Calu3 (cell line): ENCODE measurements around the gene LENG1. TPM values are rescaled to one million over a fixed set of nuclear protein-coding genes. Genes with fewer than 3 reads are reported as not detected.

Source experiments
- BruUV-seq: library from RNA; stranded (reverse); fragments of 400-500 nt; replicated peaks from 2 replicates; lab custom pipeline; 2021; lab: Mats Ljungman, UMichigan
- CTCF ChIA-PET: fragments of 300-600 bp; sonication (Branson Sonifier 250); formaldehyde crosslinking; loops from one replicate; lab custom pipeline; 2022; ENCODE audit warnings: antibody characterized with exemption; lab: Charles Lee
- DNase-seq: peaks from one replicate; pipeline ENCODE4 v3.0.0; 2022
- H3K27ac Mint-ChIP-seq: one replicate; pipeline ENCODE4 v1.8.0; 2022; ENCODE audit warnings: mixed read lengths; ENCODE audit not compliant: unreplicated experiment
- H3K27me3 Mint-ChIP-seq: one replicate; pipeline ENCODE4 v1.8.0; 2022; ENCODE audit warnings: mixed read lengths; ENCODE audit not compliant: unreplicated experiment
- H3K36me3 Mint-ChIP-seq: one replicate; pipeline ENCODE4 v1.8.0; 2022; ENCODE audit warnings: mild to moderate bottlenecking, moderate library complexity, mixed read lengths; ENCODE audit not compliant: insufficient read depth, unreplicated experiment
- H3K4me1 Mint-ChIP-seq: one replicate; pipeline ENCODE4 v1.8.0; 2022; ENCODE audit warnings: mild to moderate bottlenecking, low read depth, mixed read lengths; ENCODE audit not compliant: unreplicated experiment
- H3K4me3 Mint-ChIP-seq: one replicate; pipeline ENCODE4 v1.8.0; 2022; ENCODE audit warnings: mild to moderate bottlenecking, low read depth, moderate library complexity, mixed read lengths; ENCODE audit not compliant: unreplicated experiment
- H3K9me3 Mint-ChIP-seq: one replicate; pipeline ENCODE4 v1.8.0; 2022; ENCODE audit warnings: low read depth, mixed read lengths; ENCODE audit not compliant: unreplicated experiment
- intact Hi-C: fragments of 100-400 bp; cut with micrococcal nuclease; formaldehyde crosslinking; loops from one replicate; pipeline ENCODE4 v1.10.0; 2022; ENCODE audit not compliant: unreplicated experiment
- total RNA-seq: library from RNA; stranded (reverse); gene quantifications from 2 replicates; pipeline ENCODE4 v1.2.3, GENCODE V29; 2022
- TF ChIP-seq, protein P1 (sequence below): fragments of 200-600 bp; IDR thresholded peaks from one replicate; pipeline ENCODE4 v1.8.0; 2022; ENCODE audit warnings: antibody characterized with exemption; ENCODE audit not compliant: unreplicated experiment

The LENG1 gene
- total RNA-seq, 1 experiment from 2014 or later, result 10.7 TPM

GRCh38 chr19:54206831-54207177 lies 47.3 kb upstream of the LENG1 start:
- Mint-ChIP-seq H3K27ac (peak overlapping the region; percentile 96), H3K4me3 (peak overlapping the region; percentile 11), H3K4me1 (peaks cover 81% of the 10 kb centered on the region), H3K36me3 (peaks cover 93% of the 10 kb centered on the region), H3K27me3 (no peaks in the 10 kb centered on the region), H3K9me3 (no peaks in the 10 kb centered on the region)
- no peak for DNase-seq
- intact Hi-C loops, result no loop called here
- CTCF ChIA-PET, result no interaction called here
- TF ChIP-seq, protein P1, sequence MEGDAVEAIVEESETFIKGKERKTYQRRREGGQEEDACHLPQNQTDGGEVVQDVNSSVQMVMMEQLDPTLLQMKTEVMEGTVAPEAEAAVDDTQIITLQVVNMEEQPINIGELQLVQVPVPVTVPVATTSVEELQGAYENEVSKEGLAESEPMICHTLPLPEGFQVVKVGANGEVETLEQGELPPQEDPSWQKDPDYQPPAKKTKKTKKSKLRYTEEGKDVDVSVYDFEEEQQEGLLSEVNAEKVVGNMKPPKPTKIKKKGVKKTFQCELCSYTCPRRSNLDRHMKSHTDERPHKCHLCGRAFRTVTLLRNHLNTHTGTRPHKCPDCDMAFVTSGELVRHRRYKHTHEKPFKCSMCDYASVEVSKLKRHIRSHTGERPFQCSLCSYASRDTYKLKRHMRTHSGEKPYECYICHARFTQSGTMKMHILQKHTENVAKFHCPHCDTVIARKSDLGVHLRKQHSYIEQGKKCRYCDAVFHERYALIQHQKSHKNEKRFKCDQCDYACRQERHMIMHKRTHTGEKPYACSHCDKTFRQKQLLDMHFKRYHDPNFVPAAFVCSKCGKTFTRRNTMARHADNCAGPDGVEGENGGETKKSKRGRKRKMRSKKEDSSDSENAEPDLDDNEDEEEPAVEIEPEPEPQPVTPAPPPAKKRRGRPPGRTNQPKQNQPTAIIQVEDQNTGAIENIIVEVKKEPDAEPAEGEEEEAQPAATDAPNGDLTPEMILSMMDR, result no peak
- BruUV-seq, result no TSS peak

DNA sequence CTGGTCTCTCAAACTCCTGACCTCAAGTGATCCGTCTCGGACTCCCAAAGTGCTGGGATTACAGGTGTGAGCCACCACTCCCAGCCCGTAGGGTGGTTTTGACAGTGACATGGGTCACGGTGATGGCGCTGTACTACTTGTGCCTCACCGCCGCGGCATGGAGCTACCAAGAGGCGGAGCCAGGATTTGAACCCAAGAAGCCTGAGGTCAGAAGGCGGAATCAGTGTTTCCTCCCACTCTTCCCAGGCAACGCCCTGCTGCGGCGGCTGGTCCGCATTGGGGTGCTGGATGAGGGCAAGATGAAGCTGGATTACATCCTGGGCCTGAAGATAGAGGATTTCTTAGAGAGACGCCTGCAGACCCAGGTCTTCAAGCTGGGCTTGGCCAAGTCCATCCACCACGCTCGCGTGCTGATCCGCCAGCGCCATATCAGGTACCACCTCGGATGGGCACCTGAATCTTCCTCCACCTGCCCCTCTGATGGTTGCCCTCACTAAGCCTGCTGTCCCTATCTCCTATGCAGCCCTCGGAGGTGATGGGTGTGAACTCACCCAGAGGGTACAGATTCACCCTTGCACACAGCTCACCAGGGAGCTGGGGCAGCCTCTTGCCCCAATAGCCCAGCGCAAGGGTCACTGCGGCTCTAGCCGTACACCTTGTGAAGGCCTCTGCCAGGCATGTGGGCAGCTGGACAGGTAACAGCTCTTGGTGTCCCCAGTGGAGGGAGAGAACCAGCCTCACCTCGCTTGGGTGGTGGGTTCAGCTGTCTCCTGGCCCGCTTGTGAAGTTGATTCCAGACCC lies 46.7 kb upstream of the LENG1 start:
- TF ChIP-seq, protein P1, result no peak
- DNase-seq, result no peak
- peak overlapping the region; percentile 11 for H3K4me3 Mint-ChIP-seq
- CTCF ChIA-PET, result interaction anchor here (0.5 kb wide), 1 partner anchor 24 kb away, joined by 4 read pairs; no protein-coding TSS in a partner anchor
- no peaks in the 10 kb centered on the region for H3K9me3 Mint-ChIP-seq
- H3K4me1 Mint-ChIP-seq, result peaks cover 82% of the 10 kb centered on the region
- intact Hi-C loops, result no loop called here
- peak overlapping the region; percentile 96 for H3K27ac Mint-ChIP-seq
- no peaks in the 10 kb centered on the region for H3K27me3 Mint-ChIP-seq
- BruUV-seq, result no TSS peak
- H3K36me3 Mint-ChIP-seq, result peaks cover 97% of the 10 kb centered on the region

- TF ChIP-seq, protein P1, result no peak
- intact Hi-C loops, result no loop called here
- H3K27me3 Mint-ChIP-seq, result no peaks in the 10 kb centered on the region
- H3K36me3 Mint-ChIP-seq, result peaks cover 100% of the 10 kb centered on the region
- BruUV-seq, result no TSS peak
- H3K9me3 Mint-ChIP-seq, result no peaks in the 10 kb centered on the region
- H3K4me3 Mint-ChIP-seq, result no peak overlapping the region
- peaks cover 69% of the 10 kb centered on the region for H3K4me1 Mint-ChIP-seq
- CTCF ChIA-PET, result interaction anchor here (0.6 to 1.1 kb wide), 2 partner anchors 9 to 14 kb away, joined by 4 read pairs; partner anchors contain the start of gene TSEN34
- no peak for DNase-seq
- H3K27ac Mint-ChIP-seq, result peak overlapping the region; percentile 56
Measured at GRCh38 chr19:54204767-54205468, 45.4 kb upstream of the LENG1 start.

GRCh38 chr19:54203151-54203611 lies 43.7 kb upstream of the LENG1 start:
- Mint-ChIP-seq H3K4me3 (peak overlapping the region; percentile 75), H3K9me3 (no peaks in the 10 kb centered on the region), H3K4me1 (peaks cover 52% of the 10 kb centered on the region), H3K36me3 (peaks cover 93% of the 10 kb centered on the region), H3K27me3 (no peaks in the 10 kb centered on the region), H3K27ac (peak overlapping the region; percentile 66)
- intact Hi-C loops, result no loop called here
- peak; percentile 51 for DNase-seq
- CTCF ChIA-PET, result no interaction called here
- TF ChIP-seq, protein P1, result no peak
- no TSS peak for BruUV-seq
